K562 (cell line): ENCODE data around the gene AAK1. TPM values are rescaled to one million over a fixed set of nuclear protein-coding genes. Genes with fewer than 3 reads are reported as not detected.

Experiments used
- CAMTA2 ChIP-seq: fragments of 250-450 bp; sonication (Bioruptor Pico); conservative IDR thresholded peaks from 2 replicates; pipeline ENCODE4 v1.5.1; 2022
- CBFA2T3 ChIP-seq: fragments of 450-650 bp; IDR thresholded peaks from 2 replicates; pipeline ENCODE4 v1.6.1; 2017
- CEBPZ ChIP-seq: fragments of 150-350 bp; IDR thresholded peaks from 2 replicates; pipeline ENCODE4 v1.6.1; 2014; ENCODE audit warnings: low read depth, mild to moderate bottlenecking, low read length, borderline replicate concordance
- HBP1 ChIP-seq: fragments of 450-650 bp; formaldehyde crosslinking; IDR thresholded peaks from 2 replicates; pipeline ENCODE4 v1.4.0; 2022; ENCODE audit warnings: missing genetic modification characterization
- HINFP ChIP-seq: fragments of 450-650 bp; conservative IDR thresholded peaks from 2 replicates; pipeline ENCODE4 v1.6.1; 2016; ENCODE audit warnings: missing genetic modification characterization, low read depth, mild to moderate bottlenecking, control low read depth, missing compliant biosample characterization
- KAT7 ChIP-seq: sonication (generic); formaldehyde crosslinking; IDR thresholded peaks from 2 replicates; pipeline ENCODE4 v1.8.0; 2022; ENCODE audit warnings: missing genetic modification reagents, mild to moderate bottlenecking, borderline replicate concordance
- NCOA6 ChIP-seq: fragments of 450-650 bp; IDR thresholded peaks from 2 replicates; pipeline ENCODE4 v1.6.1; 2017; ENCODE audit warnings: mild to moderate bottlenecking
- NFE2L1 ChIP-seq: fragments of 450-650 bp; IDR thresholded peaks from 2 replicates; pipeline ENCODE4 v1.6.1; 2016; ENCODE audit warnings: missing genetic modification characterization, low read depth, mild to moderate bottlenecking, missing compliant biosample characterization, moderate library complexity, borderline replicate concordance
- NUFIP1 ChIP-seq: fragments of 450-650 bp; IDR thresholded peaks from 2 replicates; pipeline ENCODE4 v1.6.1; 2018; ENCODE audit not compliant: partially characterized antibody
- OTX1 ChIP-seq: fragments of 450-650 bp; formaldehyde crosslinking; IDR thresholded peaks from 2 replicates; pipeline ENCODE4 v1.4.0; 2022; ENCODE audit warnings: mild to moderate bottlenecking
- POLR2G ChIP-seq: fragments of 200-400 bp; formaldehyde crosslinking; IDR thresholded peaks from 2 replicates; pipeline ENCODE4 v1.6.1; 2017; ENCODE audit warnings: low read depth, mild to moderate bottlenecking, antibody characterized with exemption, low read length, moderate library complexity
- RFX1 ChIP-seq: fragments of 450-650 bp; IDR thresholded peaks from 2 replicates; pipeline ENCODE4 v1.6.1; 2016; ENCODE audit warnings: mild to moderate bottlenecking, moderate library complexity
- TCF7 ChIP-seq: sonication (generic); IDR thresholded peaks from 2 replicates; pipeline ENCODE4 v1.6.1; 2016; ENCODE audit warnings: antibody characterized with exemption, borderline replicate concordance
- TCF7L2 ChIP-seq: fragments of 150-350 bp; IDR thresholded peaks from 2 replicates; pipeline ENCODE4 v1.6.1; 2016; ENCODE audit warnings: low read depth, mild to moderate bottlenecking, low read length, moderate library complexity
- TFAM ChIP-seq: fragments of 250-450 bp; sonication (Bioruptor Pico); conservative IDR thresholded peaks from 2 replicates; pipeline ENCODE4 v1.5.0; 2021; ENCODE audit warnings: mild to moderate bottlenecking, moderate library complexity
- TGIF2 ChIP-seq: sonication (generic); formaldehyde crosslinking; IDR thresholded peaks from 2 replicates; pipeline ENCODE4 v1.8.1; 2022; ENCODE audit warnings: mild to moderate bottlenecking, missing genetic modification reagents, moderate library complexity
- ZNF316 ChIP-seq: fragments of 450-650 bp; IDR thresholded peaks from 2 replicates; pipeline ENCODE4 v1.6.1; 2016
- polyA plus RNA-seq, 8 experiments: library from polyadenylated mRNA; depleted of rRNA in 4 of 8; stranded (reverse) in 5 of 8; unstranded in 3 of 8; fragments of >200 nt; fragmentation: Nextera tagmentation in 2 of 8; fragmentation: Illumina TruSeq in 1 of 8; extraction: Ambion mirVana in 2 of 8; extraction: Trizol in 1 of 8; gene quantifications; 2 replicates each; pipeline versions ENCODE4 v1.2.1 to v1.2.3, GENCODE V29; 2011 to 2014; ENCODE audit warnings: inconsistent platforms in 1 of 8, missing spikeins in 1 of 8
- total RNA-seq, 7 experiments: library from RNA; depleted of rRNA in 6 of 7; stranded (reverse); fragments of >200 nt in 6 of 7; fragmentation: Illumina TruSeq in 2 of 7; extraction: Trizol in 2 of 7; gene quantifications; 2 replicates each; pipeline versions ENCODE4 v1.2.1 to v1.2.3, GENCODE V29; 2011 to 2021; ENCODE audit warnings: low replicate concordance in 1 of 7
- TF ChIP-seq, protein P1 (sequence below), 3 experiments: IDR thresholded peaks in 2 of 3; conservative IDR thresholded peaks in 1 of 3; 2 replicates each; pipeline ENCODE4 v1.5.1; 2011 to 2012; ENCODE audit warnings: low read length in 3 of 3, mild to moderate bottlenecking in 3 of 3, control low read depth in 2 of 3, improper control_type of control experiment in 1 of 3, inconsistent platforms in 1 of 3, low read depth in 1 of 3, mixed read lengths in 1 of 3, moderate library complexity in 1 of 3; ENCODE audit not compliant: insufficient read depth in 2 of 3

The AAK1 gene
- total and polyA plus RNA-seq, 9 of the 15 experiments (the other 6 are each of a cell fraction or from before 2014, with no cell fraction given) = 0.89 to 17.1 (median 6.0) TPM

DNA sequence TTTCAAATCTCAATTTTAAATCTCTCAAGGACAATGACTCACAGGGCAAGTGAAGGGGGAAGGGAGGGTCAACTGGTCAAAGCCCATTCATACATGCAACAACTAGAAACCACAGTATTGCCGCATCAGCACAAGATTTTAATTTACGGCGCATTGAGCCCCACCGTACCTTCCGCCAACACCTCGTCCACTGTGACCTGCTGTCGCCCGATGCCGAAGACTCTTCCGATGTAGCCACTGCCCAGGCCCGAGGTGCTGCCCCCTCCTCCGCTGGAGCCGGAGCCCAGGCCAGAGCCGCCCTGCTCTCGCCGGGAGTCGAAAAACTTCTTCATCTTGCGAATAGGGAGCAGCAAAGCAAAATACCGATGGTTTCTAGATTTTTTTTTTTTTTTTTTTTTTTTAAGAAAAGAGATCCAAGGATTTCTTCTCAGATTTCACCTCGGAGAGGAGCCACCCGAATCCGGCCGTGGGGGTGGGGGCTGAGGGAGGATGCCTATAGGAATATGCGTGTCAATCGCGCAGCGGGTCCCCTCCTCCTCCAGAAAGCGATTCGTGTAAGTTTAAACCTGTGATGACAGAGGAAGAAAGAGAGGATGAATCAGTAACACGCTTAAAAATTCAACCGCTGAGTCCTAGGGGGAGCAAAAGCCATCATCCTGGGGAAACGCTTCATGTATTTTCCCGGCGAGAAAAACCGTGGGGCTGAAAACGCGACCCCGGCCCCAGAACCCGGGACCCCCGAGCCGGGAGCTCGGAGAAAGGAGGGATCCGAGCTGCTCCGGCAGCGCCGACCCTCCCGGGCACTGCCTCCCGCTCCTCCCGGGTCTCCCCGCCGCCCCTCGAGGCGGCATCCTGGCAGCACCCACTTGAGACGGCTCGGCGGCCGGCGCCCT, 584 bp downstream of the AAK1 start (continued):
- no peak for TF ChIP-seq TFAM (CRISPR knock-in tag)
- no peak for TF ChIP-seq NUFIP1
- no peak for TF ChIP-seq TCF7L2
- TF ChIP-seq CEBPZ = no peak
- no peak for TF ChIP-seq NFE2L1
- no peak for TF ChIP-seq TGIF2 (CRISPR knock-in tag)
- no peak for TF ChIP-seq CAMTA2 (CRISPR knock-in tag)
- TF ChIP-seq KAT7 = no peak
- peak; percentile 98 for TF ChIP-seq ZNF316
- no peak for TF ChIP-seq NCOA6
- TF ChIP-seq POLR2G = no peak
- TF ChIP-seq RFX1 = no peak
- 0 out of 2 replicates have a peak, but pooled peaks have one; percentile 54 for TF ChIP-seq OTX1 (CRISPR knock-in tag)
- peak; percentile 55 for TF ChIP-seq CBFA2T3
- TF ChIP-seq HINFP = no peak
- no peak for TF ChIP-seq TCF7
- TF ChIP-seq HBP1 (CRISPR knock-in tag) = no peak; the same call in 1 of the 2 replicates
- TF ChIP-seq, protein P1, sequence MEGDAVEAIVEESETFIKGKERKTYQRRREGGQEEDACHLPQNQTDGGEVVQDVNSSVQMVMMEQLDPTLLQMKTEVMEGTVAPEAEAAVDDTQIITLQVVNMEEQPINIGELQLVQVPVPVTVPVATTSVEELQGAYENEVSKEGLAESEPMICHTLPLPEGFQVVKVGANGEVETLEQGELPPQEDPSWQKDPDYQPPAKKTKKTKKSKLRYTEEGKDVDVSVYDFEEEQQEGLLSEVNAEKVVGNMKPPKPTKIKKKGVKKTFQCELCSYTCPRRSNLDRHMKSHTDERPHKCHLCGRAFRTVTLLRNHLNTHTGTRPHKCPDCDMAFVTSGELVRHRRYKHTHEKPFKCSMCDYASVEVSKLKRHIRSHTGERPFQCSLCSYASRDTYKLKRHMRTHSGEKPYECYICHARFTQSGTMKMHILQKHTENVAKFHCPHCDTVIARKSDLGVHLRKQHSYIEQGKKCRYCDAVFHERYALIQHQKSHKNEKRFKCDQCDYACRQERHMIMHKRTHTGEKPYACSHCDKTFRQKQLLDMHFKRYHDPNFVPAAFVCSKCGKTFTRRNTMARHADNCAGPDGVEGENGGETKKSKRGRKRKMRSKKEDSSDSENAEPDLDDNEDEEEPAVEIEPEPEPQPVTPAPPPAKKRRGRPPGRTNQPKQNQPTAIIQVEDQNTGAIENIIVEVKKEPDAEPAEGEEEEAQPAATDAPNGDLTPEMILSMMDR (IDR thresholded peaks at IDR 0.05 in 2 of 3, conservative IDR thresholded peaks at IDR 0.05 in 1 of 3; ENCODE audit: insufficient read depth in 2 of 3, low read depth in 1 of 3, low read length in 3 of 3) = no peak
